HEK293 (cell line): ENCODE results near the gene SEC62.

Source experiments
- CTCF ChIA-PET: fragments of 350-600 bp; formaldehyde crosslinking; extraction: SDS; loops from one replicate; lab custom pipeline; 2021; ENCODE audit warnings: antibody characterized with exemption; lab: Yijun Ruan, JAX
- POLR2A ChIA-PET: fragments of 300-600 bp; formaldehyde crosslinking; extraction: SDS; loops from one replicate; lab custom pipeline; 2020; ENCODE audit warnings: antibody characterized with exemption, inconsistent platforms; lab: Yijun Ruan, JAX
- H3K27ac ChIP-seq: fragments of 200-500 bp; sonication (Bioruptor generic); 2 replicates; pipeline ENCODE4 v1.5.1; 2014; ENCODE audit warnings: low read depth, low read length, control low read depth, inconsistent platforms; ENCODE audit errors: extremely low read depth
- H3K36me3 ChIP-seq, 2 experiments: fragments of 200-500 bp in 1 of 2; sonication (Bioruptor generic) in 1 of 2; 1 replicate in 1 of 2; 2 replicates in 1 of 2; pipeline ENCODE4 v1.5.1; 2014 to 2017; ENCODE audit warnings: inconsistent platforms in 2 of 2, low read length in 2 of 2; ENCODE audit not compliant: control insufficient read depth in 2 of 2, insufficient read depth in 1 of 2
- H3K4me1 ChIP-seq: fragments of 200-500 bp; sonication (Bioruptor generic); 2 replicates; pipeline ENCODE4 v1.5.1; 2014; ENCODE audit warnings: mild to moderate bottlenecking, low read length, inconsistent platforms; ENCODE audit not compliant: control insufficient read depth, insufficient read depth
- H3K4me3 ChIP-seq: 2 replicates; pipeline ENCODE4 v1.5.1; 2011; ENCODE audit warnings: low read depth, mild to moderate bottlenecking, control low read depth, low read length, moderate library complexity
- H3K9me3 ChIP-seq: fragments of 200-500 bp; sonication (Bioruptor generic); 2 replicates; pipeline ENCODE4 v1.5.1; 2014; ENCODE audit warnings: low read depth, low read length, inconsistent platforms; ENCODE audit not compliant: control insufficient read depth, insufficient read depth
- BCL11B ChIP-seq: fragments of 450-650 bp; formaldehyde crosslinking; IDR thresholded peaks from 2 replicates; pipeline ENCODE4 v1.5.1; 2016; ENCODE audit warnings: low read depth, missing biosample characterization, missing genetic modification characterization
- KLF8 ChIP-seq: fragments of 450-650 bp; formaldehyde crosslinking; IDR thresholded peaks from 2 replicates; pipeline ENCODE4 v1.5.1; 2016; ENCODE audit warnings: missing biosample characterization, missing genetic modification characterization
- SP3 ChIP-seq: fragments of 450-650 bp; formaldehyde crosslinking; IDR thresholded peaks from 2 replicates; pipeline ENCODE4 v1.5.1; 2016; ENCODE audit warnings: missing biosample characterization, missing genetic modification characterization
- TRIM28 ChIP-seq: IDR thresholded peaks from 2 replicates; pipeline ENCODE4 v1.6.1; 2011; ENCODE audit warnings: low read length, control low read depth, borderline replicate concordance
- ZFHX2 ChIP-seq: fragments of 450-650 bp; formaldehyde crosslinking; conservative IDR thresholded peaks from 2 replicates; pipeline ENCODE4 v1.5.1; 2016; ENCODE audit warnings: missing biosample characterization, missing genetic modification characterization
- ZFP41 ChIP-seq: fragments of 450-650 bp; formaldehyde crosslinking; IDR thresholded peaks from 2 replicates; pipeline ENCODE4 v1.5.1; 2016; ENCODE audit warnings: missing biosample characterization, missing genetic modification characterization, borderline replicate concordance
- ZIC2 ChIP-seq: fragments of 450-650 bp; formaldehyde crosslinking; IDR thresholded peaks from 2 replicates; pipeline ENCODE4 v1.5.1; 2016; ENCODE audit warnings: missing biosample characterization, missing genetic modification characterization
- ZNF2 ChIP-seq: fragments of 450-650 bp; formaldehyde crosslinking; IDR thresholded peaks from 2 replicates; pipeline ENCODE4 v1.5.1; 2016; ENCODE audit warnings: missing biosample characterization, missing genetic modification characterization
- ZNF239 ChIP-seq: fragments of 450-650 bp; formaldehyde crosslinking; IDR thresholded peaks from 2 replicates; pipeline ENCODE4 v1.5.1; 2016; ENCODE audit warnings: missing biosample characterization, missing genetic modification characterization
- ZNF274 ChIP-seq, 2 experiments: fragments of 200-500 bp in 1 of 2; fragments of 450-650 bp in 1 of 2; sonication (Bioruptor generic) in 1 of 2; formaldehyde crosslinking in 1 of 2; IDR thresholded peaks; 2 replicates each; pipeline versions ENCODE4 v1.5.1 to v1.6.1; 2014 to 2016; ENCODE audit warnings: borderline replicate concordance in 1 of 2, inconsistent platforms in 1 of 2, low read length in 1 of 2, missing biosample characterization in 1 of 2, missing genetic modification characterization in 1 of 2
- ZNF37A ChIP-seq: fragments of 450-650 bp; IDR thresholded peaks from 2 replicates; pipeline ENCODE4 v1.5.1; 2018; ENCODE audit warnings: missing biosample characterization, missing genetic modification characterization
- ZNF416 ChIP-seq: fragments of 450-650 bp; formaldehyde crosslinking; IDR thresholded peaks from 2 replicates; pipeline ENCODE4 v1.5.1; 2016; ENCODE audit warnings: missing biosample characterization, missing genetic modification characterization
- ZNF48 ChIP-seq: fragments of 450-650 bp; formaldehyde crosslinking; IDR thresholded peaks from 2 replicates; pipeline ENCODE4 v1.5.1; 2016; ENCODE audit warnings: missing biosample characterization, missing genetic modification characterization
- ZNF514 ChIP-seq: fragments of 450-650 bp; formaldehyde crosslinking; IDR thresholded peaks from 2 replicates; pipeline ENCODE4 v1.5.1; 2016; ENCODE audit warnings: missing biosample characterization, missing genetic modification characterization
- ZNF548 ChIP-seq: fragments of 450-650 bp; formaldehyde crosslinking; IDR thresholded peaks from 2 replicates; pipeline ENCODE4 v1.5.1; 2016; ENCODE audit warnings: missing biosample characterization, missing genetic modification characterization
- ZNF549 ChIP-seq: fragments of 450-650 bp; IDR thresholded peaks from 2 replicates; pipeline ENCODE4 v1.5.1; 2018; ENCODE audit warnings: missing biosample characterization, missing genetic modification characterization, mild to moderate bottlenecking, inconsistent platforms, moderate library complexity
- ZNF555 ChIP-seq: fragments of 450-650 bp; formaldehyde crosslinking; conservative IDR thresholded peaks from 2 replicates; pipeline ENCODE4 v1.5.1; 2017; ENCODE audit warnings: missing biosample characterization, mild to moderate bottlenecking, missing genetic modification characterization, inconsistent platforms
- ZNF560 ChIP-seq: fragments of 450-650 bp; formaldehyde crosslinking; IDR thresholded peaks from 2 replicates; pipeline ENCODE4 v1.5.1; 2017; ENCODE audit warnings: missing biosample characterization, missing genetic modification characterization, borderline replicate concordance
- ZNF670 ChIP-seq: fragments of 450-650 bp; formaldehyde crosslinking; IDR thresholded peaks from 2 replicates; pipeline ENCODE4 v1.5.1; 2016; ENCODE audit warnings: missing biosample characterization, missing genetic modification characterization, low read depth
- ZNF747 ChIP-seq: fragments of 450-650 bp; formaldehyde crosslinking; IDR thresholded peaks from 2 replicates; pipeline ENCODE4 v1.5.1; 2016; ENCODE audit warnings: missing biosample characterization, missing genetic modification characterization
- ZNF791 ChIP-seq: fragments of 450-650 bp; formaldehyde crosslinking; IDR thresholded peaks from 2 replicates; pipeline ENCODE4 v1.5.1; 2016; ENCODE audit warnings: missing biosample characterization, missing genetic modification characterization
- TF ChIP-seq, protein P1 (sequence below): fragments of 450-650 bp; formaldehyde crosslinking; IDR thresholded peaks from 2 replicates; pipeline ENCODE4 v1.5.1; 2016; ENCODE audit warnings: missing biosample characterization, missing genetic modification characterization
- TF ChIP-seq, protein P2 (sequence below): fragments of 450-650 bp; formaldehyde crosslinking; IDR thresholded peaks from 2 replicates; pipeline ENCODE4 v1.5.1; 2017; ENCODE audit warnings: missing biosample characterization, missing genetic modification characterization

SEC62 gene

DNA sequence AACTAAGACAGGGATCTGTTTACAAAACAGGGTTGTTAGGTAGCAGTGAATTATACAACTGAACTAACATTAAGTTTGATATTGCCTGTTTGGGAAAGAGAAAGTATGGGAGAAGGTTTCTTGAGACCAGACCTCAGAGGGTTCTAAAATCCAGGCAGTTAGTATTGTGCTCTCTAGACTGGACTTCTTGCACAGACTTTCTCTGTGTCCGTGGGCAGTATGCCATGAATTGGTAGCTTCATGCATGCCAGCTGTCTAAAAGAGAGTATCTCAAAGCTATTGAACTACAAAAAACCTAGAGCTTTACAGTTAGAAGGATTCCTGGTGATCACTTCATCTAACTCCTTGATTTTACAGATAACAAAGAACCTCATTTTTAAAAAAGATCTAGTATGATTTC, 42.8 kb upstream of the SEC62 start:
- no peaks in the 10 kb centered on the region for H3K4me1 ChIP-seq
- TF ChIP-seq, protein P1, sequence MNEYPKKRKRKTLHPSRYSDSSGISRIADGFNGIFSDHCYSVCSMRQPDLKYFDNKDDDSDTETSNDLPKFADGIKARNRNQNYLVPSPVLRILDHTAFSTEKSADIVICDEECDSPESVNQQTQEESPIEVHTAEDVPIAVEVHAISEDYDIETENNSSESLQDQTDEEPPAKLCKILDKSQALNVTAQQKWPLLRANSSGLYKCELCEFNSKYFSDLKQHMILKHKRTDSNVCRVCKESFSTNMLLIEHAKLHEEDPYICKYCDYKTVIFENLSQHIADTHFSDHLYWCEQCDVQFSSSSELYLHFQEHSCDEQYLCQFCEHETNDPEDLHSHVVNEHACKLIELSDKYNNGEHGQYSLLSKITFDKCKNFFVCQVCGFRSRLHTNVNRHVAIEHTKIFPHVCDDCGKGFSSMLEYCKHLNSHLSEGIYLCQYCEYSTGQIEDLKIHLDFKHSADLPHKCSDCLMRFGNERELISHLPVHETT (tag by site-specific recombination) = no peak
- TF ChIP-seq ZNF560 (tag by site-specific recombination) = no peak
- no peak for TF ChIP-seq BCL11B
- TF ChIP-seq ZNF239 (tag by site-specific recombination) = no peak
- TF ChIP-seq ZNF549 (tag by site-specific recombination) = no peak
- TF ChIP-seq ZNF274 (IDR thresholded peaks at IDR 0.05; ENCODE audit: low read length) = no peak
- no peak for TF ChIP-seq ZNF274 (tag by site-specific recombination; IDR thresholded peaks at IDR 0.05; ENCODE audit: borderline replicate concordance)
- no peak for TF ChIP-seq ZNF416 (tag by site-specific recombination)
- TF ChIP-seq ZNF548 (tag by site-specific recombination) = no peak
- no peak for TF ChIP-seq ZIC2 (tag by site-specific recombination)
- TF ChIP-seq ZNF747 (tag by site-specific recombination) = no peak
- TF ChIP-seq ZNF514 (tag by site-specific recombination) = no peak
- TF ChIP-seq, protein P2, sequence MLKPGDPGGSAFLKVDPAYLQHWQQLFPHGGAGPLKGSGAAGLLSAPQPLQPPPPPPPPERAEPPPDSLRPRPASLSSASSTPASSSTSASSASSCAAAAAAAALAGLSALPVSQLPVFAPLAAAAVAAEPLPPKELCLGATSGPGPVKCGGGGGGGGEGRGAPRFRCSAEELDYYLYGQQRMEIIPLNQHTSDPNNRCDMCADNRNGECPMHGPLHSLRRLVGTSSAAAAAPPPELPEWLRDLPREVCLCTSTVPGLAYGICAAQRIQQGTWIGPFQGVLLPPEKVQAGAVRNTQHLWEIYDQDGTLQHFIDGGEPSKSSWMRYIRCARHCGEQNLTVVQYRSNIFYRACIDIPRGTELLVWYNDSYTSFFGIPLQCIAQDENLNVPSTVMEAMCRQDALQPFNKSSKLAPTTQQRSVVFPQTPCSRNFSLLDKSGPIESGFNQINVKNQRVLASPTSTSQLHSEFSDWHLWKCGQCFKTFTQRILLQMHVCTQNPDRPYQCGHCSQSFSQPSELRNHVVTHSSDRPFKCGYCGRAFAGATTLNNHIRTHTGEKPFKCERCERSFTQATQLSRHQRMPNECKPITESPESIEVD (tag by site-specific recombination) = no peak
- TF ChIP-seq ZNF670 (tag by site-specific recombination) = no peak
- no peak for TF ChIP-seq ZNF2 (tag by site-specific recombination)
- no peak for TF ChIP-seq SP3 (tag by site-specific recombination)
- no peak for TF ChIP-seq KLF8
- no peak for TF ChIP-seq ZNF48
- TF ChIP-seq ZNF791 (tag by site-specific recombination) = no peak
- TF ChIP-seq ZFP41 (tag by site-specific recombination) = no peak
- TF ChIP-seq TRIM28 = no peak
- H3K4me3 ChIP-seq = no peak overlapping the region
- POLR2A ChIA-PET = no interaction called here
- no peaks in the 10 kb centered on the region for H3K9me3 ChIP-seq
- no peaks in the 10 kb centered on the region for H3K36me3 ChIP-seq
- CTCF ChIA-PET = no interaction called here
- H3K27ac ChIP-seq = no peak overlapping the region

DNA sequence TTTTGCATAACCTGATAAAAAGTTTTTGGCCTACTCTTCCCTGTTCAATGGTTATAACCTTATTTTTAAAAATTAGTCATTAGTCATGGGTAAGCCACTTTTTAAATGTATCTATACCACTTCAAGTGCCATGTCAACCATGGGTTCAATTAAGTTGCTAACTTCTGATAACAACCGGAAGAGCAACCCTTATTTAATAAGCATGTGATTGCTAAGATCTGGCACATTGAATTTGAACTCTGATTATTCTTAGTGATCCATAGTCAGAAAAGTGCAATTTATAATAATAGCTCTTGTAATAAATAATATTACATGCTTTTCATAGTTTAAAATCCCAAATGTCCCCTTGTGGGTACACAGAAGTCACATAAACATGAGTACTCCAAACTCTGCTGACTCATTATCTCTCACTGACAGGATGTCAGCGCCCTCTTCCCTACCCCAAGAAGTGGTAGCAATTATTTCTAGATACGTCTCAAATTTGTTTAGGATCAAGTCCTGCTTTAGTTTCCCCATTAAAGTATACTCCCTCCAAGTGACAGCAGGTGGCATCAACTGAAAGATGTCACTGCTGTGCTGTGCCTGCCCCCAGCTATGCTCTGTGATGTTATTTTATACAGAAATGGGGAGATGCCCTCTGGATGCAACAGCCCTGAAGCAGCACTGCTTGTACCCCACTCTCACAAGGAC, 36.6 kb upstream of the SEC62 start:
- Histone ChIP-seq H3K4me1 (no peaks in the 10 kb centered on the region), H3K27ac (no peak overlapping the region), H3K9me3 (no peaks in the 10 kb centered on the region), H3K36me3 (no peaks in the 10 kb centered on the region), H3K4me3 (no peak overlapping the region)
- POLR2A ChIA-PET = interaction anchor here (0.7 kb wide), 1 partner anchor 174 kb away, joined by 5 read pairs; no protein-coding TSS in a partner anchor
- TF ChIP-seq ZNF555 (tag by site-specific recombination) (no peak), ZFHX2 (no peak), ZNF37A (tag by site-specific recombination) (no peak)
- CTCF ChIA-PET = interaction anchor here (0.6 kb wide), 1 partner anchor 11 kb away, joined by 5 read pairs; no protein-coding TSS in a partner anchor
